CD14-positive monocyte (primary cell): ENCODE data around the gene DLG1. TPM values are rescaled to one million over a fixed set of nuclear protein-coding genes. Genes with fewer than 3 reads are reported as not detected.
A peak's percentile ranks its signal among the peaks of the same experiment; 100 is the strongest.

Experiments
- DNase-seq, 3 donors: peaks; one replicate each; pipeline ENCODE4 v3.0.0-alpha.2; 2011 to 2022
- H2AFZ ChIP-seq: 2 replicates; pipeline ENCODE4 v1.6.0; 2012; ENCODE audit warnings: mild to moderate bottlenecking, low read depth, low read length, inconsistent platforms; ENCODE audit not compliant: insufficient read depth, poor library complexity, severe bottlenecking
- H3K27ac ChIP-seq, 2 donors: 1 replicate in 1 of 2; 2 replicates in 1 of 2; pipeline ENCODE4 v1.5.1; 2012 to 2013; ENCODE audit warnings: low read length in 2 of 2, control low read depth in 1 of 2, inconsistent platforms in 1 of 2, low read depth in 1 of 2, mild to moderate bottlenecking in 1 of 2
- H3K27me3 ChIP-seq, 2 donors: one replicate each; pipeline versions ENCODE4 v1.6.0 to v1.6.1; 2011 to 2013; ENCODE audit warnings: low read length in 2 of 2; ENCODE audit not compliant: control insufficient read depth in 2 of 2, insufficient read depth in 2 of 2
- H3K36me3 ChIP-seq, 2 donors: replicated peaks in 1 of 2; 1 replicate in 1 of 2; 2 replicates in 1 of 2; pipeline versions ENCODE4 v1.5.1 to v1.6.1; 2012 to 2013; ENCODE audit warnings: low read length in 2 of 2, control low read depth in 1 of 2, inconsistent platforms in 1 of 2, mild to moderate bottlenecking in 1 of 2; ENCODE audit not compliant: insufficient read depth in 2 of 2, control insufficient read depth in 1 of 2
- H3K4me1 ChIP-seq, 2 donors: 1 replicate in 1 of 2; 2 replicates in 1 of 2; pipeline versions ENCODE4 v1.5.1 to v1.6.1; 2012 to 2013; ENCODE audit warnings: low read length in 2 of 2, control low read depth in 1 of 2, inconsistent platforms in 1 of 2, mild to moderate bottlenecking in 1 of 2, moderate library complexity in 1 of 2; ENCODE audit not compliant: insufficient read depth in 2 of 2, control insufficient read depth in 1 of 2
- H3K4me2 ChIP-seq: replicated peaks from 2 replicates; pipeline ENCODE3; 2012; ENCODE audit warnings: low read length, moderate library complexity, mild to moderate bottlenecking; ENCODE audit not compliant: poor library complexity, severe bottlenecking; ENCODE audit errors: extremely low read depth
- H3K4me3 ChIP-seq, 3 experiments: fragments of 200-600 bp in 1 of 3; sonication (generic) in 1 of 3; replicated peaks in 1 of 3; 1 replicate in 2 of 3; 2 replicates in 1 of 3; pipeline ENCODE4 v1.5.1; 2011 to 2013; ENCODE audit warnings: low read length in 3 of 3, mild to moderate bottlenecking in 3 of 3, control low read depth in 2 of 3, low read depth in 2 of 3, inconsistent platforms in 1 of 3, moderate library complexity in 1 of 3
- H3K79me2 ChIP-seq: 2 replicates; pipeline ENCODE4 v1.6.0; 2012; ENCODE audit warnings: mild to moderate bottlenecking, control low read depth, inconsistent platforms, low read length, moderate library complexity; ENCODE audit not compliant: insufficient read depth
- H3K9ac ChIP-seq: 2 replicates; pipeline ENCODE4 v1.6.0; 2017; ENCODE audit warnings: low read length, mild to moderate bottlenecking; ENCODE audit not compliant: insufficient read depth, poor library complexity, severe bottlenecking
- H3K9me3 ChIP-seq, 2 donors: replicated peaks in 1 of 2; 1 replicate in 1 of 2; 2 replicates in 1 of 2; pipeline versions ENCODE4 v1.5.1 to v1.6.1; 2012 to 2013; ENCODE audit warnings: low read length in 2 of 2, control low read depth in 1 of 2; ENCODE audit not compliant: control insufficient read depth in 1 of 2, insufficient read depth in 1 of 2
- H4K20me1 ChIP-seq: 2 replicates; pipeline ENCODE4 v1.6.0; 2012; ENCODE audit warnings: mild to moderate bottlenecking, low read length, control low read depth, moderate library complexity; ENCODE audit not compliant: insufficient read depth
- H3K27ac Mint-ChIP-seq, 7 donors: one replicate each; pipeline ENCODE4 v1.8.0; 2020; ENCODE audit warnings: mild to moderate bottlenecking in 7 of 7, mixed read lengths in 7 of 7, moderate library complexity in 6 of 7, inconsistent platforms in 2 of 7
- H3K27me3 Mint-ChIP-seq, 3 donors: one replicate each; pipeline ENCODE4 v1.8.0; 2021 to 2022; ENCODE audit warnings: low read depth in 3 of 3, mild to moderate bottlenecking in 3 of 3, mixed read lengths in 3 of 3, moderate library complexity in 3 of 3, inconsistent platforms in 1 of 3
- H3K36me3 Mint-ChIP-seq, 2 donors: one replicate each; pipeline ENCODE4 v1.8.0; 2020; ENCODE audit warnings: mixed read lengths in 2 of 2, inconsistent platforms in 1 of 2, mild to moderate bottlenecking in 1 of 2
- H3K4me1 Mint-ChIP-seq: one replicate; pipeline ENCODE4 v1.8.0; 2020; ENCODE audit warnings: mild to moderate bottlenecking, mixed read lengths
- H3K4me3 Mint-ChIP-seq, 2 donors: one replicate each; pipeline ENCODE4 v1.8.0; 2020; ENCODE audit warnings: mild to moderate bottlenecking in 2 of 2, mixed read lengths in 2 of 2, moderate library complexity in 1 of 2
- H3K9me3 Mint-ChIP-seq, 7 donors: one replicate each; pipeline ENCODE4 v1.8.0; 2020 to 2022; ENCODE audit warnings: mixed read lengths in 7 of 7, mild to moderate bottlenecking in 6 of 7, moderate library complexity in 6 of 7, inconsistent platforms in 2 of 7
- CTCF ChIP-seq: fragments of 200-600 bp; IDR thresholded peaks from one replicate; pipeline ENCODE4 v1.8.0; 2022; ENCODE audit warnings: antibody characterized with exemption, mild to moderate bottlenecking
- WGBS: methylation state at CpG from one replicate; pipeline ENCODE4 v1.1.5; 2013; ENCODE audit warnings: missing lambda C conversion rate; ENCODE audit not compliant: insufficient coverage; 5-methylcytosine and 5-hydroxymethylcytosine counted together
- intact Hi-C, 2 donors: fragments of 100-400 bp; cut with micrococcal nuclease; formaldehyde crosslinking; loops; one replicate each; pipeline versions ENCODE4 v1.15.0 to v1.15.1; 2023
- polyA plus RNA-seq, 3 donors: library from polyadenylated mRNA; depleted of rRNA in 1 of 3; unstranded in 2 of 3; stranded (reverse) in 1 of 3; fragments of 300-500 nt in 2 of 3; fragments of >200 nt in 1 of 3; fragmentation: Illumina TruSeq in 2 of 3; gene quantifications; 1 replicate in 2 of 3; 2 replicates in 1 of 3; pipeline ENCODE4 v1.2.3, GENCODE V29; 2012 to 2021

Gene DLG1
- polyA plus RNA-seq, 3 donors, result 6.5 to 21.9 (median 10.2) TPM

- no peak overlapping the region for H3K9ac ChIP-seq
- H3K4me3 ChIP-seq, result peak overlapping the region in 2 of 3 experiments; percentile 12 to 53
These were observed 275.0 kb downstream of the DLG1 start for GRCh38 chr3:197023241-197023997.

More at GRCh38 chr3:197023241-197023997, 275.0 kb downstream of the DLG1 start:
- TF ChIP-seq CTCF, result no peak
- intact Hi-C loops, result no loop called here
- Histone ChIP-seq H3K79me2 (no peaks in the 10 kb centered on the region), H3K36me3 (no peaks in the 10 kb centered on the region), H2AFZ (peak overlapping the region; percentile 33), H3K27me3 (peaks cover 0 to 6% of the 10 kb centered on the region in 2 donors), H3K27ac (peak overlapping the region in 1 of 2 donors; percentile 16), H3K4me2 (peak overlapping the region; percentile 59), H4K20me1 (no peaks in the 10 kb centered on the region), H3K9me3 (no peaks in the 10 kb centered on the region), H3K4me1 (peaks cover 14 to 21% of the 10 kb centered on the region in 2 donors)
- peaks cover 25 to 48% (median 37%) of the 10 kb centered on the region in 3 donors for H3K27me3 Mint-ChIP-seq
- peak overlapping the region in 4 of 7 donors; percentile 16 to 60 (median 40) for H3K27ac Mint-ChIP-seq
- peak overlapping the region; percentile 69 to 91 for H3K4me3 Mint-ChIP-seq
- 36% methylated on average over 19 of the region's 27 CpGs for WGBS
- H3K9me3 Mint-ChIP-seq, result no peaks in the 10 kb centered on the region
- peaks cover 17% of the 10 kb centered on the region for H3K4me1 Mint-ChIP-seq
- H3K36me3 Mint-ChIP-seq, result peaks cover 0 to 2% of the 10 kb centered on the region in 2 donors
- peak; percentile 34 to 60 (median 55) for DNase-seq
